HG02642 (cell line): ENCODE data around the gene HNRNPLL.

Source experiments
- ATAC-seq: cut with Tn5 transposase; IDR thresholded peaks from one replicate; pipeline ENCODE4 v1.9.1; 2021; ENCODE audit warnings: mild to moderate bottlenecking; ENCODE audit not compliant: unreplicated experiment, poor library complexity

HNRNPLL gene

DNA sequence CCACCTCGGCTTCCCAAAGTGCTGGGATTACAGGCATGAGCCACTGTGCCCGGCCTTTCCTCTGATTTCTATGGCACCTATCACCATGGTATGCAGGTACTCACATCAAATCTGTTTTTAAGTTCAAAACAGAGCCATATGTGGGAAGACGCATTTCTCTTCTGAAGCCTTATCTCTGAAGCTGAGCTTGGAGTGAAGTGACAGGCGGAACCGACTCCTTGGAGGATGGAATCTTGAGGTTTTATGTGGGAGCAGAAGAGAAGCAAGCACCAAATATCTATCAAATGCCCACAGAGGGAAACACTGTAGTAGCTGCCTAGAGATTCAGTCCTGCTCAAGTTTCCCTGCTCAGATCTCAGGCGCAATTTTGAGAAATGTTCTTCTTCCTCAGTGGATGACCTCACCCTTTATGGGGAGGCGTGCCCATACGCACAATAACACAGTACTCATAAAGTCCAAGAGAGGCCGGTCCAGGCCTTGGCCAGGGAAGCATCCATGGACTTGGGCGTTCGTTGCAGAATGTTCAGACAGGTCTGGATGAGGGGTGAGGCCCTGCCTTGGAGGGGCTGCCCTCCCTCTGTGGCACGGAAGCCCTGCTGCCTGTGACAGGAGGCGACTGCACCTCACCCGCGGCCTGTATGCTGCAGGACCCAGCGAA is 67.9 kb downstream of the HNRNPLL start:
- ATAC-seq: no peak

DNA sequence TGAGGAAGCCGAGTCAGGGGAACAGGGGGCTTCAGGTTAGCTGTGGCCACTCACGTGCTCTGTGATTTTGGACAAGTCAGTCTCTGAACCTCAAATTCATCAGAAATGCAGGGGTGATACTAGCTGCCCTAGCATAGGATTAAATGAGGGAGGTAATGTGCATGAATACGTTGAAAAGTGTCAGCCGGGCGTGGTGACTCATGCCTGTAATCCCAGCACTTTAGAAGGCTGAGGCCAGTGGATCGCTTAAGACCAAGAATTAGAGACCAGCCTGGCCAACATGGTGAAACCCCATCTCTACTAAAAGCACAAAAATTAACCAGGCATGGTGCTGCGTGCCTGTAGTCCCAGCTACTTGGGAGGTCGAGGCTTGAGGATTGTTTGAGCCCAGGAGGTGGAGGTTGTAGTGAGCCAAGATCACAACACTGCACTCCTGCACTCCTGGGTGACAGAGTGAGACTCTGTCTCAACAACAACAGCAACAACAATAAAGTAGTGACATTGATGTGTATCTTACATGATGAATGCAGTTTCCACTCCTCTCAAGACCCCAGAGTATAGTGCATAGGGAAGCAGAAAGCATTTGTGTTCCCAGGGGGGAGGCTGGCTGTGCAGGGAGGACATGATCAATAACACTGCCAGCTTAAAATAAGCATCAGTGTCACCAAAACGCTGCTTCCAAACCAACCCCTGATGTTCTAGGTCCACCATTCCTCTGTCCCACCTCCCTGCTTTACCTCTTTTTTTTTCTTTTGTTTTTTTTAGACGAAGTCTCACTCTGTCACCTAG is 68.8 kb downstream of the HNRNPLL start:
- no peak for ATAC-seq

DNA sequence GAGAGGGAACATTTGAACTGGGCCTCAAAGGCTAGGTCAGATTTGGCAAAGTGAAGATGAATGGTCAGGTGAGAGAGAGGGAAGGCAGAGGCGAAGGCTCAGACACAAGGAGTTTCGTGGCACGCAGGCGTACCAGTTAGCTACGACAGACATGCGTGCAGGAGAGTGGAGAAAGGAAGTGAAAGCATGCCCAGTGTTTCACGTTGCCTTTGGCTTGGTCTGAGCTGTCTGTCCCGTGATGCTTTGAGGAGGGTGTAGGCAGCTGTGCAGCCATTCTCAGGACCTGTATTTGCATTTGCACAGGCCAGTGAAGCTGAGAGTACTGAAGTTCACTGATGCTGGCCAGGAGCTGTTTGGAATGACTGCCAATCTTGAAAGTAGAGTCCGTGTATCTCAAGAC is 69.5 kb downstream of the HNRNPLL start:
- ATAC-seq: peak; percentile 97

DNA sequence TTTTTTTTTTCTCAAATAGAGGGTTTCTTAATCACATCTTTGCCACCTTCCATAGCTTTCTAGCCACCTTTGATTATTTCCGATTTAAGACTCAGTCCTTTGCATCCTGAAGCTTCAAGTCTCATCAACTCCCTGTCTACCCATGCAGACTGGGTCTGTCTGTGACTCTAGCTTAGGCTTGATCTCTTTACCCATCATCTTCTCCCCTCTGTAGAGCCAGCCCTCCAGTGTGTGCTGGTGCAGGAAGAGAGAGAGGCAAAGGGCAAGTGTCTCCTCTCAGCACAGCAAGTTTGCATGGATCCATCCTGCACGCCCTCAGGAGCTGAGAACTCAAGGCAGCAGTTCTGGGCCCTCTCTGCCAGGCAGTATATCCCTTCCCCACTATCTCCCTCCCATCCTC is 70.4 kb downstream of the HNRNPLL start:
- ATAC-seq: no peak

DNA sequence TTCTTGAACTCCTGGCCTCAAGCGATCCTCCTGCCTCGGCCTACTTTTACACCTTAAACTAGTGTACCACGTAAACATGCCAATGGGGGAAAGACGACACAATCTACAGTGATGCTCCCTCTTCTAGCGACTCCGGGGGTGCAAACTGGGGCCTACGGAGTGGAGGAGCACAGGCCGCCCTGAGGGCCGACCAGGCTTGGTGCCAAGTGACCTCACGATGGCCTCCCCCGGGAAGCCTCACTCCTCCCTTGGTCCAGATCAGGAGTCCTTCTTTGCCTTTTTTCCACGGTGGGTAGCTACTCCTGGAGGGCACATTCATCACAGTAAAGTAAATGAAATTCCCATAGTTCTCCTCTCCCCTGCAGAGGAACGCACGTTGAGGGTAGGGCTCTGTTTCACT is 73.5 kb downstream of the HNRNPLL start:
- ATAC-seq: no peak

DNA sequence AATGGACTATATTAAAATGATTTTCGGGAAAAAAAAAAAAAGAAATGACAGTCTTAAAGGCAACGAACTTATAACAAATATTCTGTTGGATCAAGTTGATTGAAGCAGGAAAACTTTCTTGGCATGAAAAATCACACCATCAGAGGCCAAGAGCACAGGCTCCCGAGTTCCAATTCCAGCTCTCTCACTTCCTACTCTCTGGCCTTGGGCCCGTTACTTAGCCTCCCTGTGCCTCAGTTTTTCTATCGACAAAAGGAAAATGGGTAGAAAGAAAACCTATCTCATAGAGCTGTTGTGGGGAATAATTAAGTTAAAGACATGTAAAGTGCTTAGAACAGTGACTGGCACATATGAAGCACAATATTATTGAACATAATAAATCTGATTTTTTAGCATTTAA is 74.2 kb downstream of the HNRNPLL start:
- ATAC-seq: no peak

DNA sequence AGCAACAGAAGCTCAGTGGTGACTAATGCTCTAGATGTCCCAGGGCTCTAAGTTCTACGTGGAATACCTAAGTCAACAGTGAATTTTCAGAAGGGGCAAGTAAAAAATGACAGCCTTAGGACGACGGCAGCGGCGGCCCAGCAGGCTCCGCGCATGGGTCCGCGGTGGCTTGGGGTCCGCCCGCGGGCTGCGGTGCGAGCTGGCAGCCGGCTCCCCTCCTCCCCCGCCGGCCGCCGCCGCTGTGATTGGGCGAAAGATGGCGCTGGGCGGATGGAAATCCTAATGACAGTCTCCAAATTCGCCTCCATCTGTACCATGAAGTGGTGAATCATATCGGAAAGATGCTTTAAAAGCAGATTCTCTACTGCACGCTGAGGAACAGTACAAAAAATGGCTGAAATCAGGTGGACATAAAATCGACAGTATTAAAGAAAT is 74.7 kb downstream of the HNRNPLL start:
- no peak for ATAC-seq

DNA sequence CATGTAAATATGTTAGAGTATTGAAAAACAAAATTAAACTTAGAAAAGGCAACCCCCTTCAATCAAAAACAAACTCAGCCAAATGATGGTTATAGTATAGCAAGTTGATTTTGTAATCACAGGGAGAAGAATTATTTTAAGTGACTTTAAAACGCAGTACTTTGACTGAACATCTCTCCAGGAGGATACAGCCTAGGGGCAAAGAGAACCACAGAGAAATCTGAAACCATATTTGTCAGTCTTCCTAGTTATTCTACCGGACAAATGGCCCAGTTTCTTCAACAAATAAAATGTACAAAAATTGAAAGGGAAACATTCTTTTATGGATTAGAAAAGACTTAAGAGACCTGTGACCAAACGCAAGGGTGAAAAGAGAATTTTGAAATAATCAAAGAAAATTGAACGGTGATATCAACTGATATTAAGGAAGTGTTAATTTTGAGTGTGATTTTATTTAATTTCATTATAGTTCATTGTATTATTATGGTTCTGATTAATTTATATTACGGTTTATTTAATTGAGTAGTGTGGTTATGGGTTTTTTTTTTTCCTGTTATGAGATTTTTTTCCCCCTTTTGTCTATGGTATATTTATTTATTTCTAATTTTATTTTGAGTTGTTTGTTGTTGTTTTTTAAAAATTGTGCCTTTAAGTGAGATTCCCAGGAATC is 75.3 kb downstream of the HNRNPLL start:
- ATAC-seq: no peak

DNA sequence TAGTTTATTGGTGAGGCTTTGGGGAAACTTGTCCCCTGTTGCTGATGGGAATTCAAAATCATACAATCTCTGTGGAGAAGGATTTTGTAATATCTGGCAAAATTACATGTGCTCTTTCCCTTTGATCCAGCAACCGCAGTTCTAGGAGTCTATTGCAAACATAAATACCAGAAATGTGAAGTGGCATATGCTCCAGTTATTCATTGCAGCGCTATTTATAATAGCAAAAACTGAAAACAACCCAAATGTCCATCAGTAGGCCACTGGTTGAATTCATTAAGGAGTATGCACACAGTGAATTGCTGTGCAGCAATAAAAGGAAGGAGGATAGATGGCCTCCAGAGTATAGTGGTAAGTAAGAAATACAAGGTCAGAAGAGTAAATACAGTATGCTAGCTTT is 76.5 kb downstream of the HNRNPLL start:
- no peak for ATAC-seq

DNA sequence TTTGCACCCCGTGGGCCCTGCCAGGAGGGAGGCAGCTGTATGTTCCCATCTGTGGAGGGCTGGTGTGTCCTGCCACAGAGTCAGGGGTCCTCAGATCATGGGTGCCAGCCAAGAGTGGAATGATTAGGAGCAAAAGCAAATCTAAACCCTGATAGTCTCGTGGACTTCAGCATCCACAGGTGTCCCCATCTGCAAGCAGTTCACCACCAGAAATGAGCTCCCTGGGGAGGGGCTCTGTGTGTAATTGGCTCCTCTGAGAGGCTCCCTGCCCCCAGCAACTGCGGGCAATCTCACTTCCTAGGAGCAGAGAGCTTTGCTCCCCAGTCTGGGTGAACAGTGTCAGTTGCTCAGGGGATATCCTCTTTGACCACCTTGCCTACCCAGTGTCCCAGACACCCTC is 78.1 kb downstream of the HNRNPLL start:
- no peak for ATAC-seq

DNA sequence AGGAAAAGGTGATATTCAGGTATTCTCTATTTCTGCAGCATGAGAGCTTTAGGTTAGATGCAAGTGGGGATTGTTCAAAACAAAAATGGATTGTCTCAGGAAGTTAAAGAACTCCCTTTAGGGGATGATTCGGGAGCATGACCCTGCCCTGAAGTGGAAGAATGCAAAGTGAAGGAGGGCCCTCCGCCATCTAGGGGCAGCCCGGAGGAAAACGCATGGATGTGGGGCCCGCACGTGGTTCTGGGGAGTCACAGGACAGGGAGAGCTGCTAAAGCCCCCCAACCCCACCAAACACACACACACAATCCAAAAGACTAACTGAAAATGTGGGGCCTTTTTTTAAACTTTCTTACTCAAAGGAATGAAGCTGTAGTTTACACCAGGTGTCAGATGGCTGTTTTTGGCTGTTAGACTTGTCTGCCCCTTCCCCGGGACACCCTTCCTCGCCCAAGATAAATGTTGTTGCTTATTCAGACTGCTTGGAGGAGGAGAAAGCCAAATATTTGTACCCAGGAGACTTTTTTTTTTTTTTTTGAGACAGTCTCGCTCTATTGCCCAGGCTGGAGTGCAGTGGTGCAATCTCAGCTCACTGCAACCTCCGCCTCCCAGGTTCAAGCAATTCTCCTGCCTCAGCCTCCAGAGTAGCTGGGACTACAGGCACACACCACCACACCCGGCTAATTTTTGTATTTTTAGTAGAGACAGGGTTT is 78.8 kb downstream of the HNRNPLL start:
- ATAC-seq: no peak

DNA sequence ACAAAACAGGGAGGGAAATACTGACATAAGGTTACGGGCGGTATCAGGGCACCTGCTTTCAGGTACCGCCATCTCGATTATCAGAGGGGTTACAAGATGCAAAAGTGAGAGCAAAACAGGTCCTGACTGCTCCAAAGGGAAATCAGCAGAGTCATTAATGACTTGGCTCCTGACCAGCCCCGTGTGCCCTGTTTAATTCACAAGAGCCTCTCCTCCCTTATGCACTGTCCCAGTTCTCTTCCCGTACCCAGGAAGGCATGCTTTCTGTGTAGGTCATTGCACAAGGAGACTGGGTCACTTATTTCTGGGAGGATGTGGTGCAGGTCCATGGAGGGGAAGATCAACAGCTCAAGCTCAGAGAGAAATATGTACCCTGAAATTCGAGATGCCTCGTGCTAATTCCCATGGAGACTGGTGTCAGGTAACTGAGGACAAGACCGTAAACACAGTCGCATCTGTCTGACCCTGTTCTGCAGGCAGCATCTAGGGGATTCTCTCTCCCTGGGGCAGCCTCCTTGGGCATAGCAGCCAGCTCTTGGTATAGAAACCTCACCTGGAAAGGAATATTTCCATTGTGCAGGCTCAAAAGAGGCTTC is 79.9 kb downstream of the HNRNPLL start:
- ATAC-seq: no peak

DNA sequence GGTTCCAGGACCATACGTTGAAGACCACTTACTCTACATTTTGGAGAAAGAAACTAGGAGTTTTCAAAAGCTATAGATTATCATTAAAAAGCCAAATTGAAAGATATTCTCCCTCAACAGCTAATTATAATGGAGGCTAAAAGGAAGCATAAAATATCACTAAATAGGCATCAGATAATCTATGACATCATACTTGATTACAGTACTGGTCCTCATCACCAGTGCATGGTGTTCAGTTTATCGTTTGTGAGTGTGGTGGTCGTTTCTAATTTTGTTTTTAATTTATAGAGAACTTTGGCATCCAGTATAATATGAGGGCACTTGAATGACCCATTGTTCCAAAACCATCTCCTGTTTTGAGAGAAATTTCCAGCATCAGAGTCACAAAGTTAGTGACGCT is 80.9 kb downstream of the HNRNPLL start:
- no peak for ATAC-seq

DNA sequence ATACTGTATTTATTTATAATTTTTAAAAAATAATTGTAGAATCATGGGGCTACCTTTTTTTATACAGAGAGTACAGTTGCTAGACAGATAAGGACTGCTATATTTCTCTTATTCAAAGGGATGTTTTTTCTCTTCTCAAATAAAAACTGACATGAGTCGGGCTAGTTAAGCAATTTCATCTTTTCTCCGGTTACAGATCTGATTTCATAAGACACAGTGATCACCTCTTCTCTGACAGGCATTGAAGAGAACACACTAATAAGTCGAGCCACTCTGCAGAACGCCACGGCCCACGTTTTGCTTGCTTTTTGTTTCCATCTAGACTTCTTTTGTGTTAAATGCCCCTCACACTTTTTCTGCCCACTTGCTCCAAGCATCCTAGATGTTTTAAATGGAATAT is 85.4 kb downstream of the HNRNPLL start:
- ATAC-seq: no peak

DNA sequence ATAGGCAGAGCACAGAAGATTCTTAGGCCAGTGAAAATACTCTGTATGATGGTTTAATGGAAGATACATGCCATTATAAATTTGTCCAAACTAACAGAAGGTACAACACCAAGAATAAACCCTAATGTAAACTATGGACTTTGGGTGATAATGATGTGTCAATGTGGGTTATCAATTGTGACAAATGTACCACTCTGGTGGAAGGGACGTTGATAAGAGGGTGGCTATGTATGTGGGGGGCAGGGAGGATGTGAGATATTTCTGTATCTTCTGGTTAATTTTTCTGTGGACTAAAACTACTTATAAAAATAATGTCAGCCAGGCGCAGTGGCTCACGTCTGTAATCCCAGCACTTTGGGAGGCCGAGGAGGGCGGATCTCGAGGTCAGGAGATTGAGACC is 86.2 kb downstream of the HNRNPLL start:
- ATAC-seq: no peak

DNA sequence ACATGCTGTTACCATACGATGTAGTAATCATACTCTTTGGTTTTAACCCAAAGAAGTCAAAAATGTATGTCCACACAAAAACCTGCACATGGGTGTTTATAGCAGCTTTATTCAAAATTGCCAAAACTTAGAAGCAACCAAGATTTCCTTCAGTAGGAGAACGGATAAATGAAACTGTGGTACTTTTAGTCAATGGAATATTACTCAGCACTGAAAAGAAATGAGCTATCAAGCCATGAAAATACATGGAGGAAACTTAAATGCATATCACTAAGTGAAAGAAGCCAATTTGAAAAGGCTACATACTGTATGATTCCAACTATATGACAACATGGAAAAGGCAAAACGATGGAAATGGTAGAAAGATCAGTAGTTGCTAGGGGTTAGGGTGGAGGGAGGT is 86.6 kb downstream of the HNRNPLL start:
- no peak for ATAC-seq

DNA sequence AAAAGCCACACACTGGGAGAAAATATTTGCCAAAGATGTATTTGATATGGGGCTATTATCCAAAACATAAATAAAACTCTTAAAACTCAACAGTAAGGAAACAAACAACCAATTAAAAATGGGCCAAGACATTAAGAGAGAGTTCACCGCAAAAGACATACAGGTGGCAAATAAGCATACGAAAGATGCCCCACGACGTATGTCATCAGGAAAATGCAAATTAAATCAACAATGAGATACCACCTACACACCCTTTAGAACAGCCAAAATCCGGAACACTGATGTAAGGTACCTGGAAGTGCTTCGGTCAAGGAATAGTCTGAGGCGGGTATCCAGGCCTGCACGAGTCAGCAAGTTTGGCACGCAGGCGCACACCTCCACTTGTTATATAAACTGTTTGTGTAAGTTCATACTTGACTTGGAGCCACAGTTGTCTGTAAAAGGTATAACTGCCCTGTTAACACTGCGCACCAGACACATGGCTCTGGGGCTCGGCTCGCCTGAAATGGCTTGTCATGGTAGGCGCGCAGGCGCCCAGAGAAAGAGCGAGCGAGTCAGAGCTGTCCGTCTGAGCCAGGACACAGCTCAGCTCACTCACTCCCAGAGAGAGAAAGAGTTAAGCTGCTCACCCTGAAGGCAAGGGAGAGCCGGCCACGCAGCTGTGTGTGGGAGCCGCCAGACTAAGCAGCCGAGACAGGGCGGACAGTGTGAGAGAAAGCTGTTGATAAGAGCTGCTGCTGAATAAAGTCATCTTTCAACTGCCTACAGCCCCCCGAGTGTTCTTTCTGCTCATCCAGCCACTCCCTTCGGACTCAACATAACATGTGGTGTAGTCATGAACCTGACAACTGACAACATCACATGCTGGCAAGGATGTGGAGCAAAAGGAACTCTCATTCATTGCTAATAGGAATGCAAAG is 87.3 kb downstream of the HNRNPLL start:
- no peak for ATAC-seq

DNA sequence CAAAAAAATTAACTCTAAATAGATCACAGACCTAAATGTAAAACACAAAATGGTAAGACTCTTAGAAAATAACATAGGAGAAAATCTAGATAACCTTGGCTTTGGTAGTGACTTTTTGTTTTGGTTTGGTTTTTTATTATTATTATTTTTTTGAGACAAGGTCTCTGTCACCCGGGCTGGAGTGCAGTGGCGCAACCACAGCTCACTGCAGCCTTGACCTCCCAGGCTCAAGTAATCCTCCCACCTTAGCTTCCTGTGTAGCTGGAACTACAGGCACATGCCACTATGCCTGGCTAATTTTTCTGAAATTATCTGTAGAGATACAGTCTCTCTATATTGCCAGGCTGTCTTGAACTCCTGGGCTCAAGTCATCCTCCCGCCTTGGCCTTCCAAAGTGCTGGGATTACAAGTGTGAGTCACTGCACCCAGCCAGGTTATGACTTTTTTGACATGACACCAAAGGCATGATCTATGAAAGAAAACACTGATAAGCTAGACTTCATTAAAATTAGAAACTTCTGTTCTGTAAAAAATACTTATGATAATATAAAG is 88.0 kb downstream of the HNRNPLL start:
- no peak for ATAC-seq

DNA sequence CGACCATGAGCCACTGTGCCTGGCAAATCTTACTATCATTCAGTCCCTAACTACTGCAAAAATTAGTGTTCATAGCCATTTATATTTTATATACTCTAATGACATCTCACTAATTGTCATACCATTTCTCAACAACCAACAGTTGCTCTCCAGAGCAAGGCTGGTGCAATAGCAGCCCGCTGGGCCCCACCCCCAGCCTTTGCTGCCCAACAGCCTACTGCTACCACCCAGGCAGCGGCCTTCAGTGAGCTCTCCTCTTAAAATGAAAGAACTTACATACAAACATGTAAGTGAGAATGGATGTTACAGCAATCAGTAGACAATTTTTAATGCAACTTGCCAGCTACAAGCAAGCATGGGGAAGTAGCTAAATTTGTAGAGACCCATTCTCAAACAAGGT is 90.5 kb downstream of the HNRNPLL start:
- ATAC-seq: no peak
